NCI-H345 treated with DMSO at 0.1 percent for 48 hours (cell line): ENCODE measurements around the gene C2CD4D.

ENCODE experiments used
- DNase-seq: peaks from one replicate; lab custom pipeline; 2025; ENCODE audit not compliant: unreplicated experiment; lab: John Stamatoyannopoulos, UW

Gene C2CD4D

DNA sequence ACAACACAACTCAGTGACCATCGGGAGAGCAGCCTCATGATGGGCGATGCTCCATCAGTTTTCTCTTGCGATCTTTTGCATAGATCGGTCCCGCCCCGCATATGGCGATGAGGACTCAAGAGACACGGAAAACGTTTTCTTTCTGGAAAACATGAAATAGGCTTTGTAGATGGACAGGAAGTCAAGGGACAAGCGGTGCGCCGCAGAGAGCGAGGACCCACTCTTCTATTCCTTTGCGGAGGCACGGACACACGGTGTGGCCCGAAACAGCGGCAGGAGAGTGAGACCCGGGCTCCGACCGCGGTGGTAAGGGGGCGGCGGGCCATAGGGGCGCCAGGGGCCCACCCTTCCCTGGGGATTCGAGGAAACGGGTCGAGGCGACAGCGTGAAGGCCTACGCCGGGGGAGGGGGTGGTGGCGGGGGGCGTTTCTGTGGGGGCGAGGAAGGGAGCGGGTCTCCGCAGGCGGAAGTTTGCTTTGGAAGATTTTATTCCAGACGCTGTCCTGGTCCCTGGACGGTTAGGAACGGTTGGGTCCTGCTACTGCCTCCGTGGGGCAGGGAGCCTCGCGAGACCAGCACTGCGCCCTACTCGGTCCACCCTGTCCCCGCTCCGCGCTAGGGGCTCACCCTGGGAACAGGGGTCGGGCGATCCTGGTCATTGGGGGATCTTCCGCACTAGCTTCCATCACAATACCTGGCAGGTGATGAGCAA lies 48.5 kb downstream of the C2CD4D start:
- DNase-seq, result no peak

- peak; percentile 100 for DNase-seq
Observed at GRCh38 chr1:151790071-151790939, 49.3 kb downstream of the C2CD4D start, which contains the start of gene TDRKH. Gene TDRKH (minus strand): TSS chr1:151790500. CDS start chr1:151783022, 7,478 bp downstream.
